Islet precursor cell (in vitro differentiated cells): ENCODE measurements around the gene FKBP1B.
"Not testable (repeated sequence)": the region's sequence is repeated elsewhere in the genome, so short reads cannot be mapped to it uniquely, and the experiment has no call there.

Source experiments
- DNase-seq: peaks from one replicate; pipeline ENCODE4 v3.0.0-alpha.2; 2018

The FKBP1B gene

GRCh38 chr2:24022975-24023575, 26.5 kb upstream of the FKBP1B start:
- no peak for DNase-seq

GRCh38 chr2:24024018-24024417, 25.5 kb upstream of the FKBP1B start:
- peak; percentile 77 for DNase-seq

DNA sequence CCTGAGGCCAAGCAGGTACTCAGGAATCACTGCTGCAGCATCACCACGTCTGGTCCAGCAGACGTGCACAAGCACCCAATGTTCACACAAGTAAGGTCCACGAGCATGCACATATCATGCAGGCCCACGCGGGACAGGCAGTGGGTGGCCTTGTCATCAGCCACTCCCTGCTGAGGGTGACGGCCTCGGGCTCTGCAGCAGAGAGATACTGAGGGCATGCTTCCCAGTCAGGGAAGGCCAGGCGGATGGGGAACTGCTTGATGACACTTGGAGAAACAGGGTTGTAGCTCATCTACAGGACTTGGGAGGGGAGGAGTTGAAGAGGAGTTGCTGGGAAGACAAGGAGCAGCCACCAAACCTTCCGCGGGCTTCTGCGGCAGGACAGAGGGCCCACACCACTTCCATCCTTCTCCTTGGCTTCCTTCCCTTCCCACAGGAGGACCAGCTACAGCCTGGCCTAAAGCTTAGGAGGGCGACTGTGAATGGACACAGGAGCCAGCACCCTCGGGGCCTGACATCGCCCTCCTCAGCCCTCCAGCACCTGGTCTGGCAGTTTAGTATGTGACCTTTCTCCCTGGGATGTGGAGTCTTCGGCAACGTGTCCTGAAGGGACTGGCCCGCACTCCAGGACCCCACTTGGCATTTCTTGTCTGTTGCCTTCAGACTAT, 24.4 kb upstream of the FKBP1B start:
- DNase-seq, result no peak

DNA sequence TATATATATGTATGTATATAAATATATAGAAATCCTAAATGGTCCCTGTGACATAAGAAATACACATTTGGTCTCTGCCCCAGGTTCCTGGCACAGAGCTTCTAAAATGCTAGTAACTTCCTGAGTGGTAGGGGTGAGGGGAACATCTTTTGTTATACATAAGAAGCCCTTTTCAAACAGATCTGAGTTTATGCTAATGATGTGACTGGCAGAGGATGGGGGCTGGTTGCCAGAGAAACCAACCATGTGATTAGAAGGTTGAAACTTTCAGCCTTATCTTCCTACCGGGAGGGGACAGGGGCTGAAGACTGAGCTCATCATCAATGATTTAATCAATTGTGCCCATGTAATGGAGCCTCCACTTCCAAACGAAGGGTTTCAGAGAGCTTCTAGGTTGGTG, 23.3 kb upstream of the FKBP1B start:
- no peak for DNase-seq

DNA sequence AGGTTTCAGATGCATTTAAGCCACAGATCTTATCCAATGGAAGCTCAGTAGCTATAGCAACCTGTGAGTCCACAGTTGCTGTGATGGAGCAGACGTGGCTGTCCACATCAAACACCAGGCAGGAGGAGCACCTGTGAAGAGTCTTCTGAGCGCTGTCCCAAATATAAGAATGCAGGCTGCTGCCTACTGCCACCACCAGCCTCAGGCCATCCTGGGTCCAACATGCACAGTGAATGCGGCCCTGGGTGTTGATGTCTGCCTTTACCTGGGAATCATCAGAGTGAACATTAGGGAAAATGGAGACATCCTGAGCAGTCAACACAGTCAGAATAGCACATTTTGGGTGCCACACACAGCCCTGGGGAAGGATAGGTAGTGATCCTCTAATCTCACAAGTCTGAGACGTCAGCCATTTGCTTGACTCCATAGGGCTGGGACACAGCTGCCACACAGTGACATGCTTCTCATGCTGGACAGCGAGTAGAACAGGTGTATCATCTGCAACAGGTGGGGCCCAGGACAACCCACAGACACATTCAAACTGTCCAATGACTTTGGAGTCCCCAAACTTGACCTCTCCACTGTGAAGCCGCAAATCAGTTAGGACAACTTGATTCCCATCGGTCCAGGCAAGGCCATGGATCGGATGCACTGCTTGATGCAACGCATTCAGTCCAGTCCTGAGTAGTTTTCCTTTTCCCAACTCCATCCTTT, 10.6 kb upstream of the FKBP1B start:
- no peak for DNase-seq

DNA sequence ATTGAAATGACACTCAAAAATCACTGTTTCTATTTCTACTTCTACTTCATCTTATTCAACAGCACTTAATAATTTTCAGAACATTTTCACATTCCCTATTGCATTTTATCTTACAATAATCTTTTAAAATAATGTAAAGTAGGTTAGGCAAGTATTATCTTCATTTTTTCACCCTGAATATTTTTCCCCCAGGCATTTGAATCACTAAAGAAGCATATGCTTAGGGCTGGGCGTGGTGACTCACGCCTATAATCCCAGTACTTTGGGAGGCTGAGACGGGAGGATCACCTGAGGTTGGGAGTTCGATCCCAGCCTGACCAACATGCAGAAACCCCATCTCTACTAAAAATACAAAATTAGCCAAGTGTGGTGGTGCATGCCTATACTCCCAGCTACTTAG, 9.0 kb upstream of the FKBP1B start:
- no peak for DNase-seq

DNA sequence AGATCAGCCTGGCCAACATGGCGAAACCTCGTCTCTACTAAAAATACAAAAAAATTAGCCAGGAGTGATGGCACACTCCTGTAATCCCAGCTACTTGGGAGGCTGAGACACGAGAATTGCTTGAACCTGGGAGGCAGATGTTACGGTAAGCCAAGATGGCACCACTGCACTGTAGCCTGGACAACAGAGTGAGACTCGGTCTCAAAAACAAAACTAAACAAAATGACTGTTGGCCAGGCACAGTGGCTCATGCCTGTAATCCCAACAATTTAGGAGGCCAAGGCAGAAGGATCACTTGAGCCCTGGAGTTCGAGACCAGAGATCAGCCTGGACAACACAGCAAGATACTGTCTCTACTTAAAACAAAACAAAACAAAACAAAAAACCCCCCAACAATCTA, 6.4 kb upstream of the FKBP1B start:
- DNase-seq, result not testable (repeated sequence)

DNA sequence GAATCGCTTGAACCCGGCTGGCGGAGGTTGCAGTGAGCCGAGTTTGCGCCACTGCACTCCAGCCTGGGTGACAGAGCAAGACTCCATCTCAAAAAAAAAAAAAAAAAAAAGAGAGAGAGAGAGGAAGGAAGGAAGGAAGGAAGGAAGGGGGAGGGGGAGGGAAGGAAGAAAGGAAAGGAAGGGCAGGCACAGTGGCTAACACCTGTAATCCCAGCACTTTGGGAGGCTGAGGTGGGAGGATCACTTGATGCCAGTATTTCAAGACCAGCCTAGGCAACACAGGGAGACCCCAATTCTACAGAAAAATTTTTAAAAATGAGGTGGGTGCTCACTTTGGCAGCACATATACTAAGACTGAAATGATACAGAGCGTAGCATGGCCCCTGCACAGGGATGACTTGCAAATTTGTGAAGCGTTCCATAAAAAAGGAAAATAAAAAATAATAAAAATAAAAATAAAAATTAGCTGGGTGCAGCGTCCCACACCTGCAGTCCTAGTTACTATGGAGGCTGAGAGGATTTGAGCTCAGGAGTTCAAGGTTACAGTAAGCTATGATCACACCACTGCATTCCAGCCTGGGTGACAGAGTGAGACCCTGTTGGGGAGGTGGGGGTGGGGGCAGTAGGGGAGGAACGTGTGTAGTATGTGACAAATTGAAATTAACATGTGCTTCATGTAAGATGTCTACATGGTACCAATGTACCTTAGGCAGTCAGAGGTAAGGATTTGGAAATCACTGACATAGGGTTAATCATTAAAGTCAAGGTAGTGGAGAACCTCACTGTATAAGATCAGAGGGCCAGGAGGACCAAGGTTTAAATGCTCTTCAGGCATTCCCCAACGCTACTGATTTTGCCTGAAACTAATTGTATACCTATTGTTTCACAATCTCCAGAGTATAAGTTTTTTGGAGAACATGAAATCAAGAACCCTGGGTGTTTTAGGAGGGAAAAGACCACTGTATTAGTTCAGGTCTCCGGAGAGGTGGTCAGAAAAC, 3.7 kb upstream of the FKBP1B start:
- DNase-seq, result no peak

DNA sequence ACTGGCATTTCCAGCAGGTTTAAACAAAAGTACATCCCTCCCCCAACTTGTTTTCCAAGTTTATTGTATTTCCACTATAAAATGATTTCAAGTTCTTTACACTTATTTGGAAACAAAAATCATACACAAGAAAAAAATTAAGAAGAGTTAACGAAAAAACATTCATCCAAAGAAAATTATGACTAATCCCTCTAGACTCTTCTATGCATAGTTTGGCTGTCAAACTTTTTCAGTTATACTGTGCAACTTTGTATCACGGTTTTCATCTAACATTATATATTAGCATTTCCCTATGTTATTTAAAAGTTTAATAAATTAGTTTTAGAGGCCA, 3.0 kb upstream of the FKBP1B start:
- DNase-seq, result no peak

GRCh38 chr2:24046930-24047702, 2.4 kb upstream of the FKBP1B start, which contains the start of gene WDCP:
TSS of gene WDCP (minus strand) at chr2:24047391. CDS start at chr2:24039494, 7,897 bp downstream.
- DNase-seq, result peak; percentile 99

GRCh38 chr2:24047703-24048033, 1.9 kb upstream of the FKBP1B start:
- DNase-seq, result no peak

- no peak for DNase-seq
These were observed 614 bp upstream of the FKBP1B start for GRCh38 chr2:24048769-24049484.

DNA sequence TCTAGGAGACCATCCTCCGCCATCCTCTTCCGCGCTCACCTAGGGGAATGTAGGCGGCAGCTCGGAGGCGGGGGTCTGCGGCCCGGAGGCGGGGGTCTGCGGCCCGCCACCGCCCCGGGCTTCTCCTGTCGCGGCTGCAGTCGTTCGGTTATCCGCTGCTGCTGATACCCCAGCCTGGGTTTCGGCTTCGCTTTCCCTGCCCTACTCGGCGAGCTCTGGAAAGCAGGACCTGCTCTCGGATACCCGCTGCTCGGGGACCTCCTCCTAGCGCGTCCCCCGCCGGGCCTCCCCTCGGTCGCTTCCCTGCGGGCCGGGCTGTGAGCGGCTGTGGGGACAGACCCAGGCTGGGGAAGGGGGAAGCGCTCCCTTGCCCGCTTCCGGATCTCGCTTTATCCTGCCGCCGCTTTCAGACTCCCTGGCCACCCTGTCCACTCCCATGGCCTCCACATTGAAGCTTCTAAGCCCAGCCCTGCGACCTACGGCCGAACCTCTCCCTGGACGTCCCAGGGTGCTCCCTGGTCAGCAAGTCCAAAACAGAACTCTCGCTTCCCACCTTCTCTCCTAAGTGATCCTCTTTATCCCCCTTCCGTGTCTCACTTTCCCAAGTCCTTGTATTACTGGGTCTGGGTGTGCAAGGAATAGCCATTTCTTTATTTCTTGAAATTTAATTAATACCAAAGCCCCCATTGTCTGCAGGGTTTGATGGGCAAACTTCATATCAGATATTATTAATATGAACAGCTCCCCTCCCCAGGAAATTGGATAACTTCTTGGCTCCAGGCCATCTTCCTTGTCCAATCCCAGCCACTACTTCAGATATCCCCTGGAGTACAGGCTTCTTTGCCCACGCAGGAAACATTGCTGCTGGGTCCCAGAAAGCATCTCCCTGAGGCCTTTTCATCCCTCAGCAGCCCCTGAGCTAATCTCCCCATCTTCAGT, 769 bp downstream of the FKBP1B start:
- peak; percentile 80 for DNase-seq

GRCh38 chr2:24051833-24052232, 2.3 kb downstream of the FKBP1B start:
- no peak for DNase-seq

DNA sequence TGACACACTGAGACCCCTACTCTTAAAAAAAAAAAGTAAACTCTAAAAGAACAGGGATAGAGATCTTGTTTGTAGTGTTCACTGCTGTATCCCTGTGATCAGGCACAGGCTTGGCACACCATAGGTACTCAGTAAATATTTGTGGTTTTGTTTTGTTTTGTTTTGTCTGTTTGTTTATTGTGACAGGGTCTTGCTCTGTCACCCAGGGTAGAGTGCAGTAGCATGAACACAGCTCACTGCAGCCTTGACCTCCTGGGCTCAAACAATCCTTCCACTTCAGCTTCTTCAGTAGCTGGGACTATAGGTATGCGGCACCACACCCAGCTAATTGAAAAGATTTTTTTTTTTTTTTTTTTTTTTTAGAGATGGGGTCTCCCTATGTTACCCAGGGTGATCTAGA, 3.4 kb downstream of the FKBP1B start:
- DNase-seq, result no peak

GRCh38 chr2:24054366-24055010, 4.9 kb downstream of the FKBP1B start:
- no peak for DNase-seq

DNA sequence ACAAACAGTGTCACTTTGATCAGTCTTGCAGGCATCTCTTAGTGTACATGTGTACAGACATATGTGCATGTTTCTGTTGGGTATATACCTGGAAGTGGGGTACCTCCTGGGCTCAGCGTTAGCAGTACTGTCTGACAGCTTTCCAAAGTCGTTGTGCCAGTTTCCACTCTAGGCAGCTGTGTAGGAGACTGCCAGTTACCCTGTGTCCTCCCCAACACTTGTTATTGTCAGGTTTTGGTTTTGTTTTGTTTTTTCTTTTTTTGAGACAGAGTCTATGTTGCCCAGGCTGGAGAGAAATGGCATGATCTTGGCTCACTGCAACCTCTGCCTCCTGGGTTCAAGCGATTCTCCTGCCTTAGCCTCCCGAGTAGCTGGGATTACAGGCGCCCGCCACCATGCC, 6.2 kb downstream of the FKBP1B start:
- DNase-seq, result no peak

DNA sequence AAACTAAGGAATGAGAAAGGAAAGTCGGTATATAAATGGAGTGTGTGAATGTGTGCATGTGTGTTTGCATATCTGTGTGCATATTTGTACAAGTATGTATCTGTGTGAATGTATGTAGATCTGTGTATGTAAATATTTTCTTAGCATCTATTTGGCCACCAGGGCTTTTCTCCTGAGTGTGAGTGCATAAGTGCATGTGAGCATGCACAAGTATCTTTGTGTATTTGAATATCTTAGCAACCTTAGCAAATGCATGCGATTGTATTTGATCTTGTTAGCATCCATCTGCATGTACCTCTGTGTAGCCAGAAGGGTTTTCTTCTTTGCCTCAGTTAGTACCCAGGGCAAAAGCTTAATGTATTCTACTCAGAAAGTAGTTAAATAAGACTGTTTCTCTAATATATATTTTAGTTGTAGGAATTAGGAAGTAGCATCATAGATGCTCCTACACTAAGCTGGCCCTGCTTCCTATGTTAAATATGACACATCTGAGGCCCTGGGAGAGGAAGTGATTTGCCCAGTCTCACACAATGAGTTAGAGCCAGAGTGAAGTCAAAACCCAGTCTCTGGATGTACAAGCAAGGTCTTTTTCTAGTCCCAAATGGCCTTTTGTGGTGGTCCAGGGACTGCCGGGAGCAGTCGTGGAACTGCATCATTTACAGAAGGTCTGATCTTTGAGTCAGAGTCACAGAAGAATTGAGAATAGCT, 9.2 kb downstream of the FKBP1B start:
- DNase-seq, result no peak

DNA sequence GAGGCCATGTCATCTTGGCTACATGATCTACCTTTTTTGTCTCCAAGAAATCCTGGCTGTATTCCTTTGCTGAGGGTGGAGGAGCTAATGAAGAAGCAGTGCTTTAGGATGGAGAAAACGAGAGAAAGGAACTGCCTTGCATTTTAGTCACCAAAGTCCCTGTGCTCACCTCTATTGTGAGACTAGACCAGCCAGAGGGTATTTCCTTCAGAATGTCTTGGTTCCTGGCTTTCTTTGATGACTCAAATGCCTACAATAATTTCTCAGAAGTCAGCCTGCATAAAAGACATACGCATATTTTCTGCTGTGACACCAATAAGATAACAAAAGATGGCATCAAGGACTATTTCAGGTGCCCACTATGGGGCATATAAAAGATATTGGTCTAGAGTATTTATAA, 15.8 kb downstream of the FKBP1B start:
- no peak for DNase-seq
